ENCODE data around the gene UGP2.
A peak's percentile ranks its signal among the peaks of the same experiment; 100 is the strongest.

The UGP2 gene

DNA sequence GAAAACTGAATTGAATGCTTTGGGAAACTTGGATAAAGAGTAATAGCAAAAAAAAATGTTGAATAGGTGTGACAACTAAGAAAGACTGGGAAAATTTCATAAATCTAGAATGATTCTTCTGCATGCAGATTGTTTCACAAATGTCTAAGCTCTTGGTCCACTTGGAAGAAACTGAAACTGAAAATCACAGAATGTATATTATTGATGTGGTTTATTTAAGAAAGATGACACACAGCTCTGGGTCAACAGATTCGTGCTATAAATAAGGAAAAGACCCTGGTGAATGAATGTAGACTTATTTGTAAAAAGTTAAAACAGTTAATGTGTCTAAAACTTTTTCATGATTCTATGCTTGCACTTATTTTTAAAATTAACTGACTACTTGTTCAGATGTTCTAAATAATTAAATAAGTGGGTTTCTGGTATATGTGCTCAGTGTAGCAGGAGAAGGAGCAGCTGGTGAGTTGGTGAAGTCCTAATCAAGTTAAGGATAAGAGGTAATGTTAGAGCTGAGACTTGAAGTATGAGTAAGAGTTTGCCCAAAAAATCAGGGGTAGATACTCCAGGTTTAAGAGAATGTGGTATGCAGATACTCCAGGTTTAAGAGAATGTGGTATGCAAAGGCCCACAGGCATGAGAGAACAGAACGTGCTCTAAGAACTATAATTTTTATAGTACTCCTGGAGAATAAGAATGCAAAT is 24.5 kb downstream of the UGP2 start:
- DNase-seq: no peak

DNA sequence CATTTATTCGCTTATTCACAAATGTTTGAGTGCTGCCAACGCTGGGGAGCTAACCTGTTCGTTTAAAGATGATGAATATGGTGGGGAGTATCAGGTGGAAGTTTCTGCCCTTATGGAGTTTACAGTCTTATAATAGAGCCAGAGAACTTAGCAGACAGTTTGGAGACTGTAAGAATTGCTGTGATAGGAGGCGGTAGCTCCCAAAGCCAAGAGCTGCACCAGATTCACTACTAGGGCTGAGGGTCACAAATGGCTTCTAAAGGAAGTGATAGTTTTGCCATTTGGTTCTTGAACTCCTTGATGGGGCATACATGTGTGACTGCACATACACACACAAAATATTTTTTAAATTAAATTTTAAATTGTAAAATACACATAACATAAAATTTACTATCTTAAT is 29.0 kb downstream of the UGP2 start:
- DNase-seq: peak; percentile 51

DNA sequence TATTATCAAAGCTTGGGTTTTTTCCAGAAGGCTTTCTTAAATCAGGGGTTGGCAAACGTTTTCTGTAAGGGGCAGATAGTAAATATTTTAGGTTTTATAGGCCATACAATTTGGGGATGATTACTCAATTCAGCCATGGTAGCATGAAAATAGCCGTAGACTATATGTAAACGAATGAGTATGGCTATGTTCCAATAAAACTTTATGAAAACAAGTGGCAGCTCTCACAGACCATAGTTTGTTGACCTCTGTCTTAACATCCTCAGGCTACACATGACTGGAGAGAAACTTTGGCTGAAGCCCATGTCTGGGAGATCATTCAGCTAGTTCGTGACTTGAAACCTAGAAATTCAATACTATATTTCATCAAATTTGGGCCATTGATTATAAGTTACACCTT is 30.2 kb downstream of the UGP2 start:
- DNase-seq: no peak

- DNase-seq: no peak
Measured at GRCh38 chr2:63872571-63873328, 31.1 kb downstream of the UGP2 start.

DNA sequence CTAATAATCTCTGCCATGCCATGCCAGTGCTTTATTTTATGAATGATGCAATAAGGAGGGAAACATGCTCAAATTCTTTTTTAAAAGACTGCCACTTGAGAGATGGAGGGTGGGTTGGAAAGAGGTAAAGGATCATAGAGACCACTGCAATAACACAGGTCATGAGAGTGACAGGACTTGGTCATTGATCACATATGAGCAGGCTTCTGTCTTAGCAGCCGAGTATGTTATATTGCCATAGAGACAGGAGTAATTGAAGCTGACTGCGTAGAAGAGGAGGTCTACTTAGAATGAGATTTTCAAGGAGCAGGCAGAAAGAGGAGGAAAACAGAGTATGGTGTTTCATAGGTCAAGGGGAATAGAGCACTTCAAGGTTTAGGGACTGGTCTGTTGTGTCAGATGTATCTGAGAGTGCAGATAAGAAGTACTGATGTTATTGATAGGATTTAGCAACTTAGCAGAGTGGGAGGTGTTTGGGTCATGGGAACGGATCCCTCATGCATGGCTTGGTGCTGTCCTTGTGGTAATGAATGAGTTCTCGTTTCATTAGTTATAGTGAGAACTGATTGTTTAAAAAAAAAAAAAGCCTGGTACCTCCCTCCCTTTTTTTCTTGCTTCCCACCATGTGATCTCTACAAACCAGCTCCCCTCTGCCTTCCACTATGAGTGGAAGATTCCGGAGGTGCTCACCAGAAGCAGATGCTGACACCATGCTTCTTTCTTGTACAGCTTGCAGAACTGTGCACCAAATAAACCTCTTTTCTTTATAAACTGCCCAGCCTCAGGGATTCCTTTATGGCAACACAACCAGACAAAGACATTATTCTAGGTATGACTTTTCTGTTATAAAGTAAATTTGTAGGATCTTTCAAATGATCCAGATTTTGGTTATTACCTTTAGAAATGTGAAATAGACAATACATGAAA is 32.8 kb downstream of the UGP2 start:
- DNase-seq: no peak

GRCh38 chr2:63875131-63875527 is 33.4 kb downstream of the UGP2 start:
- no peak for DNase-seq

DNA sequence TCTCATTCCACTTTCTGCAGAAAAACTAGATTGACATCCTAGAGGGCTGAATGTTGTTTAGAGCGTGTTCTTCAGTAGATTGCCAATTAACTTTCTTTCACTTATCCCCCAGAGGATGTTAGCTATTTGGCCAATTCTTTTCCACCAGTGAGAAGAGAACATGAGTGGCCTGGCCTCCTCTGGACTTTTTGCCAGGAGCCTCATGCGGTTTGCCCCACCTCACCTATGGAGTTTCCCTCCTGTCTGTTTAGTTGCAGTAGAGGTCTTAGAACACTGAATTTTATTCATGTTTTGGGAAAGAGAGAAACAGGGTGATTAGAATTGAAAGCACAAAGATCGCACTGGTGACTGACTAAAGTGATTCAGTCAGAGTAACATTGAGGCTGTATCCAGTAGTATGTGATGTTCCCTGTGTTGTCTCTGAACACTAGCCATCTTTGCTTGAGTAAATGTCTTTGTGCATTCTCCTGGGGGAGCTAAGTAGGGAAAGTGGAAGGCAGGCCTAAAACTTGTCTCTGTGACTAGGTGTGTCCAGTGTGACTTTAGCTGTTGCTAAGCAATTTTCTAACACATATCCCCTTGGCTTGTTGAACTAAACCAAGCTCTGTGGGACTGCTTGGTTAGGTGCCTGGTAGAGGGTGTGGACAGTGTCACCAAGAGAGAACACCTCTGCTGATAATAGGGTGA is 34.0 kb downstream of the UGP2 start:
- no peak for DNase-seq

- no peak for DNase-seq
Measured at GRCh38 chr2:63876311-63876710, 34.6 kb downstream of the UGP2 start.

DNA sequence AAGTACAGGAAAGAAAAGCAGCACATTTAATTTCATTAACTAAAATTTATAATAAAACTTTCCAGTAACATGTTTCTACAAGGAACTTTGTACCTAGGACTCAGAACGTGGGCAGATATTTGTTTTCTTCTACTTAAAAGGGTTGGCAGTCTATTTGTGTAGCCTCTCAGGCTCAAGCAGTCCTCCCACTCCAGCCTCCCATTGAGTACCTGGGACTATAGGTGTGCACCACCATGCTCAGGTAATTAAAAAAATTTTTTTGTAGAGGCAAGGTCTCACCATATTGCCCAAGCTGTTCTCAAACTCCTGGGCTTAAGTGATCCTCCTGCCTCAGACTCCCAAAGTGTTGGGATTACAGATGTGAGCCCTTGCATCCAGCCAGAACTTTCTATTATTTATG is 36.8 kb downstream of the UGP2 start:
- no peak for DNase-seq

GRCh38 chr2:63879876-63880433 is 38.3 kb downstream of the UGP2 start:
- no peak for DNase-seq

GRCh38 chr2:63880625-63881024 is 38.9 kb downstream of the UGP2 start:
- DNase-seq: no peak

DNA sequence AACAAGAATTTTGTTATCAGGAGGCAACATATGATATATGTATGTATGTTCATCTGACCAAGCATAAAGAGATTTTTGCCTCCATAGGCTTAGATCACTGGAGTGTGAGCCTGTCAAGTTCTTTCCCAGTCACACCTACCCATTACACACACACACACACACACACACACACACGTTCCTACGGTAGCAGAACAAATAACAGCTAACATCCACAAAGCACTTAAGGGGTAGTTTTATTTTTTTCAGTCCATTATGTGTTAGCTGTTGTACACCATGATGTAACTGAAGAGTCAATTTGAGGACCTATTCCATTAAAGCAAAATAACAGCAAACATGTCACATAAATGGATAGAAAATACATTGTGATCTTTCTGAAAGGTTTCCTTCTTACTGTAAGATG is 39.5 kb downstream of the UGP2 start:
- peak; percentile 62 for DNase-seq

- DNase-seq: no peak
Measured at GRCh38 chr2:63882395-63883105, 40.9 kb downstream of the UGP2 start.

DNA sequence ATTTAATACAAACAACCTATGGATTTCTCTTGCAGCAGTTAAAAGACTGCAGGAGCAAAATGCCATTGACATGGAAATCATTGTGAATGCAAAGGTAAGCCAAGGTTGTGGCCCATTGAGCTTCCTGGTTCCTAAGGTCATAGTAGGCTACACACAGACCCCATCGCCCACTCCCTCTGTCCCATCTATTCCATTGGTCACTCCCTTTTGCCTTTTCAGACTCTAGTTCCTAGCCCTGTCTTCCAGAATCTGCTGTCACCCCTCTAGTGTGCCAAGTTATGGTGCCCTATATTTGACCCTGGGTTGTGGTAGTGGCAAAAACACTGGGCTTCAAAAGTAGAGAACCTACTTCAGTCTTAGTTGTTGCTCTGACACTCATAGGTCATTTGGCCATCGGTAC is 44.7 kb downstream of the UGP2 start:
- DNase-seq: no peak

DNA sequence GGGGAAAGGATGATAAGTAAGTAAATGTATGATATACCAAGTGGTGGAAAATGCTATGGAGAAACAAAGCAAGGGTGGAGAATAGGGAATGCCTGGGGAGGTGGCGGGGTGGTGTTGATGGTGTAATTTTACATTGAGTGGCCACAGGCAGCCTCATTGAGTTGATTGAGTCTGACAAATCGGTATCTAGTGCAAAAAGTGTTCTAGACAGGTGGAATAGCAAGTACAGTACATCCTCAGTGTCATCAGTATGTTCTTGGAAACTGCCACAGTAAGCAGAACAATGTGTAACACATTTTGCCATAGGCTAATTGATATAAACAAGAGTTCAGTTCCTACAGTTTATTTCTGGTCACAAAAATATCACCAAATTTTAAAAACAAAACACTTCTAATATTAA is 46.4 kb downstream of the UGP2 start:
- DNase-seq: no peak

- peak; percentile 71 for DNase-seq
Measured at GRCh38 chr2:63888490-63889402, 47.0 kb downstream of the UGP2 start.

- no peak for DNase-seq
Measured at GRCh38 chr2:63890678-63891077, 49.0 kb downstream of the UGP2 start.

DNA sequence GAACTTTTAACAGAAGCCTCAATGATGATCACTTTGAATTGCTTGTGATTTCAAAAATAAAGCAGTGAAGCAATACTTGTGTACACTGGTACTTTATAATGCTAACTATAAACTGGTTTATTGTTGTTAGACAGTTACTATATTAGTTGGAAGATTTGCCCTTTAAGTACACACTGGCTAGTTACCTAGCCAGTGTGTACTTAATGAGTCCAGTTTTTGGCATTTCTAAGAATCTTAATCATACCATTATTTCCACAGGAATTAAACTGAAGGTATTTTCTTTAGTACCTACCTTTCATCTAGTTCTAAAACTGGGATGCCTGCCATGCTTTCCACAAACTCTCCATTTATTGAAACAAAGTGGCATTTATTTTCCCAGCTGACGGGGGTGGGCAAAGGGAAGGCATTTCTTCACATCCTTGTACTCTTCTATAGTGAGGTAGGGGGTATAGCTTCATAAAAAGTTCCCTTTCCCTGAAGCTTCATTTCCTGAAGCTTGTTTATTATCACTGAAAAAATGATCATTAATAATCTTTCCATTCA is 49.9 kb downstream of the UGP2 start:
- DNase-seq: no peak

DNA sequence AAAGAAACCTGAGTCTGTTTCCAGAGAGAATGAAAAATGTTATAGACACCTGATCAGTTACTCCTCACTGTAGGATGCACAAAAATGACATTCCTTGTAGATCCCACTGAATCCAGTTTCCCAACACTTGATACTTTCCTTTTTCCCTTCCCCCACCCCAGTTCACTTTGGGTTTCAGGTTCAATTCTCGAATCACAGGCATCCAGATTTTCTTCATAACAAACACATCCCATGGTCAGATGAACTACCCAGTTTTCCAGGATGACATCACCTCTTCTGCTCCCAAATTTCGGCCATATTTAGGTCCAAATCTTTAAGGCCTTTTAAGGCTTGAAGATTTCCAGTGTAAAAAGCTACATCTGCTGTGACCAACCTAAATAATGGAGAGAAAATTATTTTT is 51.5 kb downstream of the UGP2 start:
- no peak for DNase-seq

- DNase-seq: no peak
Measured at GRCh38 chr2:63894167-63894566, 52.5 kb downstream of the UGP2 start.

DNA sequence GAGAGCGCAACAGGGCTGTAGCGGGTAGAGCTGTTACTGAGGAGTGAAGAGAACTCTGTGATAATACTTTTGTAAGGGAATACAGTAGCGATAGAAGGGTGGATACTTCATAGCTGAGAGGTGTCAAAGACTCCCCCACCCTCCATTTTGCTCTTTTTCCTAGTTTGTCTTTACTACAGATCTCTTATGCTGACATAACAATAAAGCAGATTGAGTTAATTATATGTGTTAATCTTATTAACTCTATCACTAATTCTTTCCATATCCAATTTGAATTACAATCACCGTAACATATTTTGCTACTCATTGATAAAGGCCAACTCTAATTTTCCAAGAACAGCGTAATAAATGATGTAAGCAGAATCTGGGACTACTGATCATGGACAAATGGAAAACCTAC is 57.1 kb downstream of the UGP2 start:
- no peak for DNase-seq
